ENCODE measurements around the gene SLC23A1. TPM values are rescaled to one million over a fixed set of nuclear protein-coding genes. Genes with fewer than 3 reads are reported as not detected.

Gene SLC23A1
- total RNA-seq, 1 donor from 2014 or later, result not detected

DNA sequence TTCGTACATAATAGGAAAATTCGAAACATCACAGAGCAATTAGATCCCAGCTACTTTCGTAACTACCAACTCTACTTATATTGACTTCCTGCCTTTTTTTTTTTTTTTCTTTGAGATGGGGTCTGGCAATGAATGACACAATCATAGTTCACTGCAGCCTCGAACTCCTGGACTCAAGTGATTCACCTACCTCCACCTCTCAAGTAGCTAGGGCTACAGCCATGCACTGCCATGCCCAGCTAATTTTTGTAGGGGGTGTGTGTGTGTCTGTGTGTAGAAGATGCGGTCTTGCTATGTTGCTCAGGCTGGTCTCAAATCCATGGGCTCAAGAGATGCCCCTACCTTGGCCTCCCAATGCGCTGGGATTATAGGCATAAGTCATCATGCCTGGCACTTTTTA, 47.3 kb downstream of the SLC23A1 start:
- TF ChIP-seq, protein P1, sequence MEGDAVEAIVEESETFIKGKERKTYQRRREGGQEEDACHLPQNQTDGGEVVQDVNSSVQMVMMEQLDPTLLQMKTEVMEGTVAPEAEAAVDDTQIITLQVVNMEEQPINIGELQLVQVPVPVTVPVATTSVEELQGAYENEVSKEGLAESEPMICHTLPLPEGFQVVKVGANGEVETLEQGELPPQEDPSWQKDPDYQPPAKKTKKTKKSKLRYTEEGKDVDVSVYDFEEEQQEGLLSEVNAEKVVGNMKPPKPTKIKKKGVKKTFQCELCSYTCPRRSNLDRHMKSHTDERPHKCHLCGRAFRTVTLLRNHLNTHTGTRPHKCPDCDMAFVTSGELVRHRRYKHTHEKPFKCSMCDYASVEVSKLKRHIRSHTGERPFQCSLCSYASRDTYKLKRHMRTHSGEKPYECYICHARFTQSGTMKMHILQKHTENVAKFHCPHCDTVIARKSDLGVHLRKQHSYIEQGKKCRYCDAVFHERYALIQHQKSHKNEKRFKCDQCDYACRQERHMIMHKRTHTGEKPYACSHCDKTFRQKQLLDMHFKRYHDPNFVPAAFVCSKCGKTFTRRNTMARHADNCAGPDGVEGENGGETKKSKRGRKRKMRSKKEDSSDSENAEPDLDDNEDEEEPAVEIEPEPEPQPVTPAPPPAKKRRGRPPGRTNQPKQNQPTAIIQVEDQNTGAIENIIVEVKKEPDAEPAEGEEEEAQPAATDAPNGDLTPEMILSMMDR (IDR thresholded peaks at IDR 0.05), result no peak

More for the DNA sequence above, 47.3 kb downstream of the SLC23A1 start:
- Histone ChIP-seq H3K27me3 (no peaks in the 10 kb centered on the region), H3K4me1 (peaks cover 0 to 2% of the 10 kb centered on the region in 2 donors), H3K36me3 (peaks cover 9 to 27% of the 10 kb centered on the region in 2 donors), H3K9me3 (no peaks in the 10 kb centered on the region), H3K4me3 (no peak overlapping the region), H3K27ac (peak overlapping the region; percentile 40 to 49)
- intact Hi-C loops (cut with DNase I), result no loop called here
- no peak for DNase-seq (ENCODE audit: low spot score in 2 of 2)

Other genes with a start within 250 kb of the SLC23A1 start
- 53.4 TPM for gene SIL1, start 184.9 kb downstream of the SLC23A1 start, total RNA-seq
- 58.8 TPM for gene MATR3, start 89.6 kb downstream of the SLC23A1 start, total RNA-seq
- 27.6 TPM for gene PAIP2, start 41.4 kb downstream of the SLC23A1 start, total RNA-seq
- 8.0 TPM for gene MZB1, start 6.6 kb upstream of the SLC23A1 start, total RNA-seq
- gene PROB1, start 11.8 kb upstream of the SLC23A1 start, total RNA-seq, result 4.3 TPM
- not detected for gene SPATA24, start 20.8 kb upstream of the SLC23A1 start, total RNA-seq
- gene DNAJC18, start 56.2 kb upstream of the SLC23A1 start, total RNA-seq, result 8.4 TPM
- 51.6 TPM for gene ECSCR, start 79.4 kb upstream of the SLC23A1 start, total RNA-seq
- gene SMIM33, start 87.7 kb upstream of the SLC23A1 start, total RNA-seq, result not detected
- 179 TPM for gene STING1, start 99.5 kb upstream of the SLC23A1 start, total RNA-seq
- gene UBE2D2, start 178.0 kb upstream of the SLC23A1 start, total RNA-seq, result 65.9 TPM

All from ascending aorta (tissue), 2 donors.